ENCODE measurements around the gene RNF225. TPM values are rescaled to one million over a fixed set of nuclear protein-coding genes. Genes with fewer than 3 reads are reported as not detected.
A peak's percentile ranks its signal among the peaks of the same experiment; 100 is the strongest.

Gene RNF225
- total RNA-seq, 1 donor from 2014 or later: 0.36 TPM

DNA sequence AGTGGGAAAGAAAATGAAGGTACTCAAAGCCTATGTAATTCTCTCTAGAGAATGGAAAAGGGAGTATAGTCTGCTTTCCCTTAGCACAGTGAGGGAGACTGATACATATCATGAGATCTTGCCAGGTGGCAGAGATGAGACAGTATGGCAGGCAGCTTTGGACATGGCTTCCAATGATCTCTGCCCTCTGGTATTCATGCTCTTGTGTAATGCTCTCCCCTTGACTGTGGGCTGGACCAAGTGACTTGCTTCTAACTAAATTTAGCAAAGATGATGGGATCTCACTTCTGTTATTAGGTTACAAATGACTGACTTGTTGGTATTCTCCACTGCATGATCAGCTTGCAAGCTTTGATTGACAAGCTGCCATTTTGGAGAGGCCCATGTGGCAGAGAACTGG is 34.3 kb downstream of the RNF225 start:
- Histone ChIP-seq H3K27me3 (ENCODE audit: insufficient read depth, low read length) (no peaks in the 10 kb centered on the region), H3K79me2 (ENCODE audit: insufficient read depth, low read length) (no peaks in the 10 kb centered on the region), H2AFZ (ENCODE audit: low read depth, low read length) (no peak overlapping the region), H3K9me3 (ENCODE audit: insufficient read depth, low read depth, low read length) (peaks cover 81% of the 10 kb centered on the region), H3K27ac (ENCODE audit: low read depth, low read length) (no peak overlapping the region), H4K20me1 (ENCODE audit: insufficient read depth, low read length) (no peaks in the 10 kb centered on the region), H3K4me2 (ENCODE audit: low read length) (no peak overlapping the region), H3K36me3 (ENCODE audit: insufficient read depth, low read length) (peaks cover 29% of the 10 kb centered on the region), H3K4me1 (ENCODE audit: insufficient read depth, low read length) (no peaks in the 10 kb centered on the region), H3K9ac (ENCODE audit: low read length) (no peak overlapping the region), H3K4me3 (ENCODE audit: insufficient read depth, low read depth, low read length) (no peak overlapping the region)
- Mint-ChIP-seq H3K9me3 (ENCODE audit: unreplicated experiment) (peaks cover 56% of the 10 kb centered on the region), H3K4me1 (ENCODE audit: low read depth, unreplicated experiment) (no peaks in the 10 kb centered on the region), H3K27ac (ENCODE audit: unreplicated experiment) (no peak overlapping the region), H3K27me3 (ENCODE audit: low read depth, unreplicated experiment) (no peaks in the 10 kb centered on the region), H3K36me3 (ENCODE audit: low read depth, unreplicated experiment) (peaks cover 53% of the 10 kb centered on the region), H3K4me3 (ENCODE audit: unreplicated experiment) (no peak overlapping the region)
- FAIRE-seq (no peak), DNase-seq (ENCODE audit: low read depth) (no peak)
- TF ChIP-seq EZH2 (IDR thresholded peaks at IDR 0.05; ENCODE audit: insufficient read depth, low read length): no peak
- TF ChIP-seq, protein P1, sequence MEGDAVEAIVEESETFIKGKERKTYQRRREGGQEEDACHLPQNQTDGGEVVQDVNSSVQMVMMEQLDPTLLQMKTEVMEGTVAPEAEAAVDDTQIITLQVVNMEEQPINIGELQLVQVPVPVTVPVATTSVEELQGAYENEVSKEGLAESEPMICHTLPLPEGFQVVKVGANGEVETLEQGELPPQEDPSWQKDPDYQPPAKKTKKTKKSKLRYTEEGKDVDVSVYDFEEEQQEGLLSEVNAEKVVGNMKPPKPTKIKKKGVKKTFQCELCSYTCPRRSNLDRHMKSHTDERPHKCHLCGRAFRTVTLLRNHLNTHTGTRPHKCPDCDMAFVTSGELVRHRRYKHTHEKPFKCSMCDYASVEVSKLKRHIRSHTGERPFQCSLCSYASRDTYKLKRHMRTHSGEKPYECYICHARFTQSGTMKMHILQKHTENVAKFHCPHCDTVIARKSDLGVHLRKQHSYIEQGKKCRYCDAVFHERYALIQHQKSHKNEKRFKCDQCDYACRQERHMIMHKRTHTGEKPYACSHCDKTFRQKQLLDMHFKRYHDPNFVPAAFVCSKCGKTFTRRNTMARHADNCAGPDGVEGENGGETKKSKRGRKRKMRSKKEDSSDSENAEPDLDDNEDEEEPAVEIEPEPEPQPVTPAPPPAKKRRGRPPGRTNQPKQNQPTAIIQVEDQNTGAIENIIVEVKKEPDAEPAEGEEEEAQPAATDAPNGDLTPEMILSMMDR (IDR thresholded peaks at IDR 0.05; ENCODE audit: insufficient read depth, low read depth, low read length): no peak

DNA sequence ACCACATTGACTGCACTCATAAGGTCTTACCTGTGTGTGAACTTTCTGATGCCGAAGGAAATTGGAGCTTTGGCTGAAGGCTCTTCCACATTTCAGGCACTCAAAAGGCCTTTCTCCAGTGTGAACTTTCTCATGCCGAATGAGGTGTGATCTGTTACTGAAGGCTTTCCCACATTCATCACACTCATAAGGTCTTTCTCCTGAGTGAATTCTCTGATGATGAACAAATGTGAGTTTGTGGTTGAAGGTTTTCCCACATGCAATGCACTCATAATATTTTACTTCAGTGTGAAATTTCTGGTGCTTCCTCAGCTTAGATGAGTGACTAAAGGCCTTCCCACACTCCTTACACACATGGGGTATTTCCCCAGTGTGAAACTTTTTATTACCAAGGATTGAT is 38.8 kb downstream of the RNF225 start:
- H3K36me3 ChIP-seq (ENCODE audit: insufficient read depth, low read length): peaks cover 50% of the 10 kb centered on the region
- H3K27ac ChIP-seq (ENCODE audit: low read depth, low read length): no peak overlapping the region
- no peaks in the 10 kb centered on the region for H4K20me1 ChIP-seq (ENCODE audit: insufficient read depth, low read length)
- H2AFZ ChIP-seq (ENCODE audit: low read depth, low read length): no peak overlapping the region
- no peak for FAIRE-seq
- H3K36me3 Mint-ChIP-seq (ENCODE audit: low read depth, unreplicated experiment): peaks cover 76% of the 10 kb centered on the region
- H3K79me2 ChIP-seq (ENCODE audit: insufficient read depth, low read length): peaks cover 17% of the 10 kb centered on the region
- H3K4me3 ChIP-seq (ENCODE audit: insufficient read depth, low read depth, low read length): no peak overlapping the region
- H3K4me1 Mint-ChIP-seq (ENCODE audit: low read depth, unreplicated experiment): no peaks in the 10 kb centered on the region
- no peak overlapping the region for H3K4me2 ChIP-seq (ENCODE audit: low read length)
- peaks cover 77% of the 10 kb centered on the region for H3K9me3 Mint-ChIP-seq (ENCODE audit: unreplicated experiment)
- peaks cover 3% of the 10 kb centered on the region for H3K4me1 ChIP-seq (ENCODE audit: insufficient read depth, low read length)
- TF ChIP-seq EZH2 (IDR thresholded peaks at IDR 0.05; ENCODE audit: insufficient read depth, low read length): no peak
- TF ChIP-seq, protein P1 (IDR thresholded peaks at IDR 0.05; ENCODE audit: insufficient read depth, low read depth, low read length): no peak
- H3K4me3 Mint-ChIP-seq (ENCODE audit: unreplicated experiment): no peak overlapping the region
- H3K27me3 ChIP-seq (ENCODE audit: insufficient read depth, low read length): no peaks in the 10 kb centered on the region
- peaks cover 11% of the 10 kb centered on the region for H3K27me3 Mint-ChIP-seq (ENCODE audit: low read depth, unreplicated experiment)
- peaks cover 83% of the 10 kb centered on the region for H3K9me3 ChIP-seq (ENCODE audit: insufficient read depth, low read depth, low read length)
- H3K9ac ChIP-seq (ENCODE audit: low read length): no peak overlapping the region
- H3K27ac Mint-ChIP-seq (ENCODE audit: unreplicated experiment): no peak overlapping the region
- DNase-seq (ENCODE audit: low read depth): peak; percentile 47
